OCI-LY3 (cell line): ENCODE measurements around the gene RPRD1A.

Experiments
- H2AFZ ChIP-seq: fragments of 200-600, 300-600 bp; shearing (Covaris generic); 2 replicates; pipeline ENCODE4 v1.6.0; 2014; ENCODE audit warnings: antibody characterized with exemption, low read depth, low read length
- H3K27ac ChIP-seq: fragments of 200-600, 300-600 bp; sonication (generic); 2 replicates; pipeline ENCODE4 v1.5.1; 2014; ENCODE audit warnings: mild to moderate bottlenecking, low read length, moderate library complexity, mixed read lengths
- H3K27me3 ChIP-seq: fragments of 200-600, 300-600 bp; sonication (generic); 2 replicates; pipeline ENCODE4 v1.6.1; 2014; ENCODE audit warnings: low read depth, low read length, mixed read lengths
- H3K36me3 ChIP-seq: fragments of 200-600, 300-600 bp; sonication (generic); replicated peaks from 2 replicates; pipeline ENCODE3; 2014; ENCODE audit warnings: low read depth, low read length, mixed read lengths
- H3K4me1 ChIP-seq: fragments of 300-600, 200-600 bp; sonication (generic); 2 replicates; pipeline ENCODE4 v1.6.1; 2014; ENCODE audit warnings: low read length, mixed read lengths
- H3K4me2 ChIP-seq: fragments of 200-600, 300-600 bp; sonication (generic); 2 replicates; pipeline ENCODE4 v1.6.1; 2014; ENCODE audit warnings: low read length, mixed read lengths
- H3K4me3 ChIP-seq: fragments of 300-600, 200-600 bp; sonication (generic); 2 replicates; pipeline ENCODE4 v1.5.1; 2014; ENCODE audit warnings: antibody characterized with exemption, mild to moderate bottlenecking, low read length, moderate library complexity
- H3K79me2 ChIP-seq: fragments of 300-600, 200-600 bp; shearing (Covaris generic); 2 replicates; pipeline ENCODE4 v1.6.1; 2014; ENCODE audit warnings: mild to moderate bottlenecking, low read length, mixed read lengths
- H3K9ac ChIP-seq: fragments of 300-600, 200-600 bp; shearing (Covaris generic); 2 replicates; pipeline ENCODE4 v1.6.0; 2014; ENCODE audit warnings: mild to moderate bottlenecking, low read length, moderate library complexity
- H3K9me3 ChIP-seq: fragments of 200-600, 300-600 bp; shearing (Covaris generic); 2 replicates; pipeline ENCODE4 v1.6.1; 2014; ENCODE audit warnings: low read length, mixed read lengths; ENCODE audit not compliant: insufficient read depth
- H4K20me1 ChIP-seq: fragments of 200-600, 300-600 bp; sonication (generic); 2 replicates; pipeline ENCODE4 v1.6.1; 2016; ENCODE audit warnings: low read length, mixed read lengths; ENCODE audit not compliant: insufficient read depth
- CTCF ChIP-seq: fragments of 200-600, 300-600 bp; sonication (generic); IDR thresholded peaks from 2 replicates; pipeline ENCODE4 v1.5.1; 2014; ENCODE audit warnings: antibody characterized with exemption, low read length, low read depth
- EZH2phosphoT487 ChIP-seq: fragments of 200-600 bp; shearing (Covaris generic); IDR thresholded peaks from 2 replicates; pipeline ENCODE4 v1.6.1; 2018; ENCODE audit warnings: antibody characterized with exemption, mixed run types, low read depth

The RPRD1A gene

GRCh38 chr18:36104749-36105148 is 37.4 kb upstream of the RPRD1A start:
- no peak overlapping the region for H3K4me2 ChIP-seq
- H3K4me1 ChIP-seq, result peaks cover 20% of the 10 kb centered on the region
- H2AFZ ChIP-seq, result no peak overlapping the region

GRCh38 chr18:36101943-36102342 is 34.6 kb upstream of the RPRD1A start:
- Histone ChIP-seq H3K4me1 (peaks cover 3% of the 10 kb centered on the region), H3K27ac (no peak overlapping the region), H3K9ac (no peak overlapping the region), H3K36me3 (peaks cover 3% of the 10 kb centered on the region), H2AFZ (no peak overlapping the region), H3K4me3 (no peak overlapping the region), H3K79me2 (no peaks in the 10 kb centered on the region), H3K9me3 (peaks cover 10% of the 10 kb centered on the region; the same call in 1 of the 2 replicates), H3K27me3 (no peaks in the 10 kb centered on the region), H4K20me1 (no peaks in the 10 kb centered on the region; the same call in 1 of the 2 replicates), H3K4me2 (no peak overlapping the region)
- no peak for TF ChIP-seq EZH2phosphoT487
- no peak for TF ChIP-seq CTCF

More at GRCh38 chr18:36104749-36105148, 37.4 kb upstream of the RPRD1A start:
- Histone ChIP-seq H3K27me3 (no peaks in the 10 kb centered on the region), H3K79me2 (no peaks in the 10 kb centered on the region), H3K27ac (no peak overlapping the region), H3K4me3 (no peak overlapping the region), H4K20me1 (no peaks in the 10 kb centered on the region; the same call in 1 of the 2 replicates), H3K9me3 (peaks cover 10% of the 10 kb centered on the region; the same call in 1 of the 2 replicates), H3K9ac (no peak overlapping the region), H3K36me3 (peaks cover 17% of the 10 kb centered on the region)
- TF ChIP-seq EZH2phosphoT487 (no peak), CTCF (no peak)

- Histone ChIP-seq H3K4me1 (no peaks in the 10 kb centered on the region), H4K20me1 (no peaks in the 10 kb centered on the region), H3K79me2 (no peaks in the 10 kb centered on the region), H3K27ac (no peak overlapping the region), H3K9ac (no peak overlapping the region), H3K9me3 (peaks cover 10% of the 10 kb centered on the region; the same call in 1 of the 2 replicates), H2AFZ (no peak overlapping the region), H3K36me3 (peaks cover 3% of the 10 kb centered on the region), H3K27me3 (no peaks in the 10 kb centered on the region), H3K4me3 (no peak overlapping the region), H3K4me2 (no peak overlapping the region)
- no peak for TF ChIP-seq EZH2phosphoT487
- TF ChIP-seq CTCF, result no peak
Observed at GRCh38 chr18:36099311-36099710, 32.0 kb upstream of the RPRD1A start.

- H3K9me3 ChIP-seq, result peaks cover 4% of the 10 kb centered on the region; the same call in 1 of the 2 replicates
- H4K20me1 ChIP-seq, result no peaks in the 10 kb centered on the region
- H3K9ac ChIP-seq, result no peak overlapping the region
- peaks cover 3% of the 10 kb centered on the region for H3K36me3 ChIP-seq
- no peaks in the 10 kb centered on the region for H3K4me1 ChIP-seq
- no peak overlapping the region for H3K4me3 ChIP-seq
- H2AFZ ChIP-seq, result no peak overlapping the region
- H3K27me3 ChIP-seq, result no peaks in the 10 kb centered on the region
- TF ChIP-seq EZH2phosphoT487, result no peak
- no peak for TF ChIP-seq CTCF
- no peaks in the 10 kb centered on the region for H3K79me2 ChIP-seq
- no peak overlapping the region for H3K4me2 ChIP-seq
- H3K27ac ChIP-seq, result no peak overlapping the region
Observed at GRCh38 chr18:36096955-36097354, 29.6 kb upstream of the RPRD1A start.
